ENCODE data around the gene SLC51A.

The SLC51A gene

GRCh38 chr3:196217307-196218154 lies 1.2 kb downstream of the SLC51A start:
- DNase-seq, result no peak

GRCh38 chr3:196218155-196218712 lies 1.9 kb downstream of the SLC51A start:
- no peak for DNase-seq

GRCh38 chr3:196219194-196219969 lies 3.0 kb downstream of the SLC51A start:
- peak; percentile 62 to 65 for DNase-seq

- DNase-seq, result no peak
These were observed 3.6 kb downstream of the SLC51A start for GRCh38 chr3:196219970-196220311.

- DNase-seq, result no peak
These were observed 4.3 kb downstream of the SLC51A start for GRCh38 chr3:196220587-196220986.

GRCh38 chr3:196220991-196221390 lies 4.7 kb downstream of the SLC51A start:
- DNase-seq, result no peak

GRCh38 chr3:196222876-196223595 lies 6.7 kb downstream of the SLC51A start:
- DNase-seq, result no peak

GRCh38 chr3:196225086-196225485 lies 8.8 kb downstream of the SLC51A start:
- DNase-seq, result no peak

GRCh38 chr3:196225763-196226364 lies 9.5 kb downstream of the SLC51A start:
- DNase-seq, result no peak

- DNase-seq, result no peak
These were observed 10.8 kb downstream of the SLC51A start for GRCh38 chr3:196227121-196227561.

- no peak for DNase-seq
These were observed 11.5 kb downstream of the SLC51A start for GRCh38 chr3:196227629-196228493.

GRCh38 chr3:196232154-196232881 lies 16.0 kb downstream of the SLC51A start:
- DNase-seq, result no peak

- no peak for DNase-seq
These were observed 16.5 kb downstream of the SLC51A start for GRCh38 chr3:196232882-196233251.

- DNase-seq, result no peak
These were observed 19.3 kb downstream of the SLC51A start for GRCh38 chr3:196235452-196236122.

- DNase-seq, result no peak
These were observed 19.9 kb downstream of the SLC51A start for GRCh38 chr3:196236223-196236622.

GRCh38 chr3:196237203-196237602 lies 20.9 kb downstream of the SLC51A start:
- DNase-seq, result no peak

- DNase-seq, result no peak
These were observed 22.6 kb downstream of the SLC51A start for GRCh38 chr3:196238612-196239560.

- no peak for DNase-seq
These were observed 24.1 kb downstream of the SLC51A start for GRCh38 chr3:196240424-196240823.

- no peak for DNase-seq
These were observed 25.4 kb downstream of the SLC51A start for GRCh38 chr3:196241704-196242103.
